HG02870 (cell line): ENCODE results near the gene TBC1D16.

Source experiments
- ATAC-seq: cut with Tn5 transposase; IDR thresholded peaks from one replicate; pipeline ENCODE4 v1.9.1; 2021; ENCODE audit warnings: mild to moderate bottlenecking, moderate library complexity; ENCODE audit not compliant: unreplicated experiment

The TBC1D16 gene

GRCh38 chr17:79954281-79955166 is 81.1 kb downstream of the TBC1D16 start:
- ATAC-seq, result no peak

- ATAC-seq, result no peak
These were observed 82.3 kb downstream of the TBC1D16 start for GRCh38 chr17:79953335-79953734.

- no peak for ATAC-seq
These were observed 82.8 kb downstream of the TBC1D16 start for GRCh38 chr17:79952901-79953300.

- ATAC-seq, result no peak
These were observed 83.3 kb downstream of the TBC1D16 start for GRCh38 chr17:79952265-79952877.

GRCh38 chr17:79951361-79952264 is 84.1 kb downstream of the TBC1D16 start:
- no peak for ATAC-seq

GRCh38 chr17:79950751-79951150 is 84.9 kb downstream of the TBC1D16 start:
- no peak for ATAC-seq

GRCh38 chr17:79950306-79950705 is 85.4 kb downstream of the TBC1D16 start:
- ATAC-seq, result no peak

GRCh38 chr17:79949656-79950209 is 85.9 kb downstream of the TBC1D16 start:
- no peak for ATAC-seq

- no peak for ATAC-seq
These were observed 86.6 kb downstream of the TBC1D16 start for GRCh38 chr17:79948945-79949655.

- no peak for ATAC-seq
These were observed 87.2 kb downstream of the TBC1D16 start for GRCh38 chr17:79948406-79948944.

GRCh38 chr17:79947351-79948031 is 88.2 kb downstream of the TBC1D16 start:
- no peak for ATAC-seq

GRCh38 chr17:79946352-79947231 is 89.1 kb downstream of the TBC1D16 start:
- ATAC-seq, result no peak

GRCh38 chr17:79945591-79946255 is 89.9 kb downstream of the TBC1D16 start:
- no peak for ATAC-seq

- ATAC-seq, result no peak
These were observed 90.8 kb downstream of the TBC1D16 start for GRCh38 chr17:79944821-79945391.

- ATAC-seq, result no peak
These were observed 91.3 kb downstream of the TBC1D16 start for GRCh38 chr17:79944251-79944812.

GRCh38 chr17:79943347-79944241 is 92.1 kb downstream of the TBC1D16 start:
- ATAC-seq, result no peak
